SK-N-SH (cell line): ENCODE data around the gene IDH2. TPM values are rescaled to one million over a fixed set of nuclear protein-coding genes. Genes with fewer than 3 reads are reported as not detected.

Experiments
- CTCF ChIA-PET: fragments of 300-600, 350-600 bp; formaldehyde crosslinking; extraction: SDS; loops from one replicate; lab custom pipeline; 2021; lab: Yijun Ruan, JAX
- POLR2A ChIA-PET: fragments of 350-600 bp; sonication (Branson Sonifier 250); formaldehyde crosslinking; extraction: SDS; loops from one replicate; lab custom pipeline; 2020; ENCODE audit warnings: antibody characterized with exemption, inconsistent platforms; lab: Yijun Ruan, JAX
- DNase-seq: peaks from one replicate; pipeline ENCODE4 v3.0.0; 2012
- H2AFZ ChIP-seq: fragments of 200-600 bp; sonication (generic); 2 replicates; pipeline ENCODE4 v1.8.1; 2016; ENCODE audit warnings: antibody characterized with exemption, mild to moderate bottlenecking, low read depth
- H3F3A ChIP-seq: fragments of 200-600 bp; sonication (generic); replicated peaks from 2 replicates; pipeline ENCODE3; 2016; ENCODE audit warnings: antibody characterized with exemption, mild to moderate bottlenecking; ENCODE audit not compliant: insufficient read depth
- H3K27ac ChIP-seq, 2 experiments: fragments of 200-500 bp in 1 of 2; fragments of 200-600 bp in 1 of 2; sonication (Bioruptor generic) in 1 of 2; sonication (generic), shearing (Covaris generic) in 1 of 2; 2 replicates each; pipeline versions ENCODE4 v1.5.1 to v1.6.1; 2014 to 2016; ENCODE audit warnings: low read depth in 2 of 2, inconsistent platforms in 1 of 2, low read length in 1 of 2, mild to moderate bottlenecking in 1 of 2, mixed read lengths in 1 of 2
- H3K27me3 ChIP-seq: fragments of 200-600 bp; sonication (generic), shearing (Covaris generic); 2 replicates; pipeline ENCODE4 v1.6.1; 2016; ENCODE audit warnings: mixed run types; ENCODE audit not compliant: insufficient read depth
- H3K36me3 ChIP-seq, 2 experiments: fragments of 200-500 bp in 1 of 2; fragments of 200-600 bp in 1 of 2; sonication (Bioruptor generic) in 1 of 2; sonication (generic) in 1 of 2; replicated peaks in 1 of 2; 2 replicates each; pipeline versions ENCODE3 to v1.5.1; 2014 to 2016; ENCODE audit warnings: low read length in 1 of 2, mild to moderate bottlenecking in 1 of 2; ENCODE audit not compliant: insufficient read depth in 2 of 2, control insufficient read depth in 1 of 2
- H3K4me1 ChIP-seq, 2 experiments: fragments of 200-500 bp in 1 of 2; fragments of 200-600 bp in 1 of 2; sonication (Bioruptor generic) in 1 of 2; sonication (generic), shearing (Covaris generic) in 1 of 2; 2 replicates each; pipeline versions ENCODE4 v1.5.1 to v1.6.1; 2014 to 2016; ENCODE audit warnings: low read depth in 1 of 2, low read length in 1 of 2, mixed run types in 1 of 2; ENCODE audit not compliant: insufficient read depth in 2 of 2, control insufficient read depth in 1 of 2
- H3K4me2 ChIP-seq: fragments of 200-600 bp; sonication (generic), shearing (Covaris generic); 2 replicates; pipeline ENCODE4 v1.6.1; 2017; ENCODE audit warnings: mixed run types
- H3K4me3 ChIP-seq, 2 experiments: fragments of 200-500 bp in 1 of 2; fragments of 200-600 bp in 1 of 2; sonication (Bioruptor generic) in 1 of 2; sonication (generic), shearing (Covaris generic) in 1 of 2; 2 replicates each; pipeline versions ENCODE4 v1.5.1 to v1.8.1; 2014 to 2016; ENCODE audit warnings: low read depth in 2 of 2, inconsistent platforms in 1 of 2, low read length in 1 of 2, mild to moderate bottlenecking in 1 of 2, mixed read lengths in 1 of 2, moderate library complexity in 1 of 2
- H3K79me2 ChIP-seq: fragments of 200-600 bp; sonication (generic); 2 replicates; pipeline ENCODE4 v1.8.1; 2017; ENCODE audit warnings: mild to moderate bottlenecking; ENCODE audit not compliant: insufficient read depth
- H3K9ac ChIP-seq: fragments of 200-600 bp; sonication (generic); 2 replicates; pipeline ENCODE4 v1.6.1; 2017; ENCODE audit warnings: mixed run types
- H3K9me2 ChIP-seq: fragments of 200-600 bp; sonication (generic); 2 replicates; pipeline ENCODE4 v1.6.1; 2017; ENCODE audit warnings: mixed run types
- H3K9me3 ChIP-seq: fragments of 200-600 bp; sonication (generic); 2 replicates; pipeline ENCODE4 v1.6.1; 2017; ENCODE audit warnings: mixed run types, mild to moderate bottlenecking, moderate library complexity
- H4K20me1 ChIP-seq: fragments of 200-600 bp; sonication (generic); 2 replicates; pipeline ENCODE4 v1.6.1; 2017; ENCODE audit warnings: mild to moderate bottlenecking, mixed run types; ENCODE audit not compliant: insufficient read depth
- CHD2 ChIP-seq: fragments of 150-350 bp; IDR thresholded peaks from 2 replicates; pipeline ENCODE4 v1.6.1; 2018; ENCODE audit warnings: low read length; ENCODE audit not compliant: partially characterized antibody
- EZH2phosphoT487 ChIP-seq: fragments of 200-600 bp; sonication (generic); IDR thresholded peaks from 2 replicates; pipeline ENCODE4 v1.6.1; 2017; ENCODE audit warnings: low read depth, mixed run types, mild to moderate bottlenecking, antibody characterized with exemption, moderate library complexity, borderline replicate concordance
- FOXJ3 ChIP-seq: sonication (generic); formaldehyde crosslinking; IDR thresholded peaks from 2 replicates; pipeline ENCODE4 v1.5.1; 2020; ENCODE audit warnings: mild to moderate bottlenecking, missing genetic modification reagents
- FOXM1 ChIP-seq: IDR thresholded peaks from 2 replicates; pipeline ENCODE4 v1.4.0; 2012; ENCODE audit warnings: low read depth, mild to moderate bottlenecking
- GABPA ChIP-seq: IDR thresholded peaks from 2 replicates; pipeline ENCODE4 v1.4.0; 2012; ENCODE audit warnings: low read depth, mild to moderate bottlenecking
- GATA2 ChIP-seq: sonication (generic); formaldehyde crosslinking; IDR thresholded peaks from 2 replicates; pipeline ENCODE4 v1.5.0; 2020; ENCODE audit warnings: mild to moderate bottlenecking, missing genetic modification reagents
- MEF2A ChIP-seq: IDR thresholded peaks from 2 replicates; pipeline ENCODE4 v1.4.0; 2012; ENCODE audit warnings: low read depth, borderline replicate concordance
- PBX3 ChIP-seq: IDR thresholded peaks from 2 replicates; pipeline ENCODE4; 2012
- RCOR1 ChIP-seq: fragments of 150-350 bp; IDR thresholded peaks from 2 replicates; pipeline ENCODE4 v1.6.1; 2017; ENCODE audit warnings: antibody characterized with exemption, low read length
- RXRA ChIP-seq: IDR thresholded peaks from 2 replicates; pipeline ENCODE4 v1.4.0; 2012; ENCODE audit warnings: low read depth, mild to moderate bottlenecking, borderline replicate concordance
- USF2 ChIP-seq: fragments of 150-350 bp; IDR thresholded peaks from 2 replicates; pipeline ENCODE4 v1.6.1; 2017; ENCODE audit warnings: antibody characterized with exemption, low read length, low read depth, borderline replicate concordance
- WGBS: methylation state at CpG from one replicate; pipeline ENCODE4 v1.1.6; 2017; ENCODE audit warnings: low lambda C conversion rate; 5-methylcytosine and 5-hydroxymethylcytosine counted together
- polyA plus RNA-seq, 3 experiments: library from polyadenylated mRNA; depleted of rRNA; stranded (reverse); fragments of >200 nt; gene quantifications; 2 replicates each; pipeline ENCODE4 v1.2.3, GENCODE V29; 2012
- TF ChIP-seq, protein P1 (sequence below): IDR thresholded peaks from 2 replicates; pipeline ENCODE4 v1.6.1; 2012; ENCODE audit warnings: mild to moderate bottlenecking, low read depth, low read length, moderate library complexity
- TF ChIP-seq, protein P2 (sequence below): IDR thresholded peaks from 2 replicates; pipeline ENCODE4 v1.4.0; 2012; ENCODE audit warnings: low read depth

IDH2 gene
- polyA plus RNA-seq, 1 of the 3 experiments (the other 2 are of a cell fraction) = 25.2 TPM

- TF ChIP-seq GATA2 (CRISPR knock-in tag) = no peak
- no peak for TF ChIP-seq PBX3
- TF ChIP-seq RXRA = no peak
- TF ChIP-seq GABPA = no peak
- no peak for TF ChIP-seq EZH2phosphoT487
- TF ChIP-seq RCOR1 = no peak
- no peak for TF ChIP-seq FOXM1
Observed at GRCh38 chr15:90038632-90039095, 63.6 kb downstream of the IDH2 start (continued).

DNA sequence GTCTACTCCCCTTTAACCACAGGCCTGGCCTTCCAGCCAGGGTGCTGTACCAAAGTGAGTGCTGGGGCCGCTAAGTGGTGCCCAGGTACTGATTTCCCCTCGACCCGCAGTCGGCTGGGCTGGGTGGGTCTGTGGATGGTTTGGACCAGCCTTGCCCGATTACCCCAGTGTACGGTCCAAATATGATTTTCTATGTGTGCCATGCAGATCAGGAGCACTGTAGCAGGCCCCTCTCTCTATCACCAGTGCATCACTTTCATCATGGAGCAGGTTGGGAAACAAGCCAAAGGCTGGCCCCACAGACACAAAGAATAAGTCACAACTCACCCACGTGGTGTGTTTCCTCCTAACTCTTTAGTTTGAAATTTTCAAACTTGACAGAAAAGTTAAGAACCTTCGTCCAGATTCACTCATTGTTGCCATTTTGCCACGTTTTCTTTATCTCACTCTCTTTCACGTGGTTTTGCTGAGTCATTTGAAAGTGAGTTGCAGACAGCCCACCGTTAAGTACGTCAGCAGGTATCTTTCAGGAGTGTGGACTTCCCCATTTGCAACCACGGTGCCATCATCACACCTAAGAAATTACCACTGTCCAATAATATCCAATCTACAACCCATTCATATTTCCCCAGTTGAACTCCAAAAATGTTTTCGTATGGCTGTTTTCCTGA, 64.2 kb downstream of the IDH2 start:
- Histone ChIP-seq H3K9ac (no peak overlapping the region), H3K4me2 (peak overlapping the region; percentile 59; the same call in 1 of the 2 replicates), H3K36me3 (no peaks in the 10 kb centered on the region), H3K4me3 (no peak overlapping the region), H4K20me1 (no peaks in the 10 kb centered on the region), H3K79me2 (no peaks in the 10 kb centered on the region; the same call in 1 of the 2 replicates), H3K9me2 (no peaks in the 10 kb centered on the region), H3K27ac (no peak overlapping the region), H3K4me1 (peaks cover 18 to 29% of the 10 kb centered on the region in 2 experiments; a peak in 3 of 4 replicates), H3K27me3 (no peaks in the 10 kb centered on the region), H2AFZ (no peak overlapping the region), H3K9me3 (no peaks in the 10 kb centered on the region), H3F3A (no peaks in the 10 kb centered on the region)
- 90% methylated on average over 8 of the region's 14 CpGs for WGBS
- DNase-seq = no peak
- CTCF ChIA-PET = interaction anchor here (1.2 kb wide), 1 partner anchor 10 kb away, joined by 3 read pairs; no protein-coding TSS in a partner anchor
- POLR2A ChIA-PET = interaction anchor here (0.6 kb wide), 1 partner anchor 36 kb away, joined by 3 read pairs; no protein-coding TSS in a partner anchor
- TF ChIP-seq EZH2phosphoT487 (no peak), FOXJ3 (no peak), GABPA (no peak)

- ChIA-PET CTCF (interaction anchor here (0.6 to 1.2 kb wide), 2 partner anchors 9 to 33 kb away, joined by 3 read pairs; no protein-coding TSS in a partner anchor), POLR2A (interaction anchor here (0.6 kb wide), 1 partner anchor 36 kb away, joined by 3 read pairs; no protein-coding TSS in a partner anchor)
- H2AFZ ChIP-seq = no peak overlapping the region
- TF ChIP-seq, protein P1, sequence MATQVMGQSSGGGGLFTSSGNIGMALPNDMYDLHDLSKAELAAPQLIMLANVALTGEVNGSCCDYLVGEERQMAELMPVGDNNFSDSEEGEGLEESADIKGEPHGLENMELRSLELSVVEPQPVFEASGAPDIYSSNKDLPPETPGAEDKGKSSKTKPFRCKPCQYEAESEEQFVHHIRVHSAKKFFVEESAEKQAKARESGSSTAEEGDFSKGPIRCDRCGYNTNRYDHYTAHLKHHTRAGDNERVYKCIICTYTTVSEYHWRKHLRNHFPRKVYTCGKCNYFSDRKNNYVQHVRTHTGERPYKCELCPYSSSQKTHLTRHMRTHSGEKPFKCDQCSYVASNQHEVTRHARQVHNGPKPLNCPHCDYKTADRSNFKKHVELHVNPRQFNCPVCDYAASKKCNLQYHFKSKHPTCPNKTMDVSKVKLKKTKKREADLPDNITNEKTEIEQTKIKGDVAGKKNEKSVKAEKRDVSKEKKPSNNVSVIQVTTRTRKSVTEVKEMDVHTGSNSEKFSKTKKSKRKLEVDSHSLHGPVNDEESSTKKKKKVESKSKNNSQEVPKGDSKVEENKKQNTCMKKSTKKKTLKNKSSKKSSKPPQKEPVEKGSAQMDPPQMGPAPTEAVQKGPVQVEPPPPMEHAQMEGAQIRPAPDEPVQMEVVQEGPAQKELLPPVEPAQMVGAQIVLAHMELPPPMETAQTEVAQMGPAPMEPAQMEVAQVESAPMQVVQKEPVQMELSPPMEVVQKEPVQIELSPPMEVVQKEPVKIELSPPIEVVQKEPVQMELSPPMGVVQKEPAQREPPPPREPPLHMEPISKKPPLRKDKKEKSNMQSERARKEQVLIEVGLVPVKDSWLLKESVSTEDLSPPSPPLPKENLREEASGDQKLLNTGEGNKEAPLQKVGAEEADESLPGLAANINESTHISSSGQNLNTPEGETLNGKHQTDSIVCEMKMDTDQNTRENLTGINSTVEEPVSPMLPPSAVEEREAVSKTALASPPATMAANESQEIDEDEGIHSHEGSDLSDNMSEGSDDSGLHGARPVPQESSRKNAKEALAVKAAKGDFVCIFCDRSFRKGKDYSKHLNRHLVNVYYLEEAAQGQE = no peak
- TF ChIP-seq MEF2A (no peak), USF2 (no peak), PBX3 (no peak), CHD2 (no peak)
- TF ChIP-seq, protein P2, sequence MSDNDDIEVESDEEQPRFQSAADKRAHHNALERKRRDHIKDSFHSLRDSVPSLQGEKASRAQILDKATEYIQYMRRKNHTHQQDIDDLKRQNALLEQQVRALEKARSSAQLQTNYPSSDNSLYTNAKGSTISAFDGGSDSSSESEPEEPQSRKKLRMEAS = no peak
Observed at GRCh38 chr15:90037511-90037860, 64.8 kb downstream of the IDH2 start.

More at GRCh38 chr15:90037511-90037860, 64.8 kb downstream of the IDH2 start:
- no peaks in the 10 kb centered on the region for H4K20me1 ChIP-seq
- 98% methylated on average over 5 of the region's 5 CpGs for WGBS
- no peak for DNase-seq
- H3K27me3 ChIP-seq = no peaks in the 10 kb centered on the region
- peak overlapping the region in 1 of 2 experiments; percentile 30; a peak in 1 of 4 replicates for H3K27ac ChIP-seq
- H3K9me2 ChIP-seq = no peaks in the 10 kb centered on the region
- no peak overlapping the region for H3K4me3 ChIP-seq
- H3K4me2 ChIP-seq = peak overlapping the region; percentile 59
- H3K79me2 ChIP-seq = no peaks in the 10 kb centered on the region; the same call in 1 of the 2 replicates
- H3K4me1 ChIP-seq = peaks cover 18 to 29% of the 10 kb centered on the region in 2 experiments; a peak in 3 of 4 replicates
- no peaks in the 10 kb centered on the region for H3K36me3 ChIP-seq
- no peaks in the 10 kb centered on the region for H3K9me3 ChIP-seq
- no peak overlapping the region for H3K9ac ChIP-seq
- H3F3A ChIP-seq = no peaks in the 10 kb centered on the region
